OCI-LY7 (cell line): ENCODE data around the gene ATP8B4.

Source experiments
- EZH2phosphoT487 ChIP-seq: fragments of 200-600 bp; sonication (generic); IDR thresholded peaks from 2 replicates; pipeline ENCODE4 v1.6.1; 2018; ENCODE audit warnings: low read depth, borderline replicate concordance, mild to moderate bottlenecking, mixed run types, antibody characterized with exemption, low read length, moderate library complexity, mixed read lengths
- TF ChIP-seq, protein P1 (sequence below): fragments of 200-600 bp; sonication (generic); conservative IDR thresholded peaks from 2 replicates; pipeline ENCODE4 v1.5.1; 2014; ENCODE audit warnings: mild to moderate bottlenecking, antibody characterized with exemption, low read length, moderate library complexity, mixed read lengths

DNA sequence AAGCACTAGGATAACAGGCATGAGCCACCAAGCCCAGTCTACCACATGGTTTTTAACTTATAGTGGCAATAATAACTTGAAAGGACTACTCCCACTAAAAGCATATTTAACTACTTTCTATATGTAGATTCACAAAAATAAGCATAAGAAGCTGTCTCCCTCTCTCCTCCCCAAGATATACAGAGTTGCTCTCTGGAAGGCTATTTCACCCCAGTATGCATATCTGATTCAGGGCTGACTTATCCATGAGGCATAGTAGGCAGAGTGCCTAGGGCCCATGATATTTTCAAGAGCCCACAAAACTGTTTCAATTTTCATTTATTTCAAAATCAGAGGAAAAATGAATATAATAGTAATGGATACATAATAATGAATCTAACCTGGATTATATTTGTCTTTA is 20.5 kb downstream of the ATP8B4 start:
- TF ChIP-seq, protein P1, sequence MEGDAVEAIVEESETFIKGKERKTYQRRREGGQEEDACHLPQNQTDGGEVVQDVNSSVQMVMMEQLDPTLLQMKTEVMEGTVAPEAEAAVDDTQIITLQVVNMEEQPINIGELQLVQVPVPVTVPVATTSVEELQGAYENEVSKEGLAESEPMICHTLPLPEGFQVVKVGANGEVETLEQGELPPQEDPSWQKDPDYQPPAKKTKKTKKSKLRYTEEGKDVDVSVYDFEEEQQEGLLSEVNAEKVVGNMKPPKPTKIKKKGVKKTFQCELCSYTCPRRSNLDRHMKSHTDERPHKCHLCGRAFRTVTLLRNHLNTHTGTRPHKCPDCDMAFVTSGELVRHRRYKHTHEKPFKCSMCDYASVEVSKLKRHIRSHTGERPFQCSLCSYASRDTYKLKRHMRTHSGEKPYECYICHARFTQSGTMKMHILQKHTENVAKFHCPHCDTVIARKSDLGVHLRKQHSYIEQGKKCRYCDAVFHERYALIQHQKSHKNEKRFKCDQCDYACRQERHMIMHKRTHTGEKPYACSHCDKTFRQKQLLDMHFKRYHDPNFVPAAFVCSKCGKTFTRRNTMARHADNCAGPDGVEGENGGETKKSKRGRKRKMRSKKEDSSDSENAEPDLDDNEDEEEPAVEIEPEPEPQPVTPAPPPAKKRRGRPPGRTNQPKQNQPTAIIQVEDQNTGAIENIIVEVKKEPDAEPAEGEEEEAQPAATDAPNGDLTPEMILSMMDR, result no peak
- no peak for TF ChIP-seq EZH2phosphoT487
